ENCODE measurements around the gene PRDM8. TPM values are rescaled to one million over a fixed set of nuclear protein-coding genes. Genes with fewer than 3 reads are reported as not detected.
"Not testable (repeated sequence)": the region's sequence is repeated elsewhere in the genome, so short reads cannot be mapped to it uniquely, and the experiment has no call there.

The PRDM8 gene
- total RNA-seq, 4 donors from 2014 or later: 3.5 to 12.6 (median 10.3) TPM

DNA sequence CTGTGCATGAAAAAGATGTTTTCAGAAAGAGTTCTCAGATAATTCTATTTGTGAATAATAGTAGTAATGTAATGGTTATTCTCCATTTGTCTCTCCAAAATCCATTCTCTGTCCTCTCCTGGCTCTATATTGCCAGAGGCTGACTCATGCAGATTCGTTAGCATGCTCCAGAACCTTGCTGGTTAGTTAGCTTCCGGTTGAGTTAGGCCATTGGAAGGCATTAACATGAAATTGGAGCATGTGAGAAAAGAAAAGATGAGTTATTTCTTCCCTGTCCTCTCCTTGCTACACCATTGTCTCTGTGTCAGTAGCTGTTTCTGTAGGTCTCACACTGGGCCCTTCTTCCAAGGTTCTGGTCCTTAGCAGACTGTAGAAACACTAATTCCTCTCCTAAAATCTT lies 23.5 kb upstream of the PRDM8 start:
- no peaks in the 10 kb centered on the region for H3K36me3 ChIP-seq
- no peaks in the 10 kb centered on the region for H3K4me1 ChIP-seq
- no peak for DNase-seq (ENCODE audit: low spot score in 2 of 2)
- 55 to 80% methylated on average over 2 of the region's 2 CpGs for WGBS, 2 donors
- H3K9me3 ChIP-seq: peaks cover 0 to 9% (median 0%) of the 10 kb centered on the region in 4 donors
- H3K4me3 ChIP-seq: no peak overlapping the region
- H3K27ac ChIP-seq: no peak overlapping the region
- no peak for TF ChIP-seq CTCF (IDR thresholded peaks at IDR 0.05)
- TF ChIP-seq EP300 (IDR thresholded peaks at IDR 0.05): no peak
- no peak for TF ChIP-seq POLR2A (IDR thresholded peaks at IDR 0.05)
- no peaks in the 10 kb centered on the region for H3K27me3 ChIP-seq

- DNase-seq (ENCODE audit: low spot score in 2 of 2); H3K27me3 ChIP-seq; H3K36me3 ChIP-seq; H3K27ac ChIP-seq; H3K4me3 ChIP-seq: not testable (repeated sequence)
- Histone ChIP-seq H3K4me1 (peaks cover 0 to 10% (median 5%) of the 10 kb centered on the region in 4 donors), H3K9me3 (peaks cover 0 to 21% (median 1%) of the 10 kb centered on the region in 4 donors)
Observed at GRCh38 chr4:80177793-80178192, 19.5 kb upstream of the PRDM8 start.

GRCh38 chr4:80178964-80179363 lies 18.3 kb upstream of the PRDM8 start:
- TF ChIP-seq EP300 (IDR thresholded peaks at IDR 0.05) (no peak), CTCF (IDR thresholded peaks at IDR 0.05) (no peak), POLR2A (IDR thresholded peaks at IDR 0.05) (no peak)
- no peak overlapping the region for H3K27ac ChIP-seq
- 95% methylated on average over 4 of the region's 4 CpGs for WGBS, 2 donors
- peaks cover 0 to 21% (median 1%) of the 10 kb centered on the region in 4 donors for H3K9me3 ChIP-seq
- H3K4me1 ChIP-seq: peaks cover 0 to 18% (median 7%) of the 10 kb centered on the region in 4 donors
- no peaks in the 10 kb centered on the region for H3K27me3 ChIP-seq
- H3K4me3 ChIP-seq: no peak overlapping the region
- no peaks in the 10 kb centered on the region for H3K36me3 ChIP-seq
- DNase-seq (ENCODE audit: low spot score in 2 of 2): no peak

DNA sequence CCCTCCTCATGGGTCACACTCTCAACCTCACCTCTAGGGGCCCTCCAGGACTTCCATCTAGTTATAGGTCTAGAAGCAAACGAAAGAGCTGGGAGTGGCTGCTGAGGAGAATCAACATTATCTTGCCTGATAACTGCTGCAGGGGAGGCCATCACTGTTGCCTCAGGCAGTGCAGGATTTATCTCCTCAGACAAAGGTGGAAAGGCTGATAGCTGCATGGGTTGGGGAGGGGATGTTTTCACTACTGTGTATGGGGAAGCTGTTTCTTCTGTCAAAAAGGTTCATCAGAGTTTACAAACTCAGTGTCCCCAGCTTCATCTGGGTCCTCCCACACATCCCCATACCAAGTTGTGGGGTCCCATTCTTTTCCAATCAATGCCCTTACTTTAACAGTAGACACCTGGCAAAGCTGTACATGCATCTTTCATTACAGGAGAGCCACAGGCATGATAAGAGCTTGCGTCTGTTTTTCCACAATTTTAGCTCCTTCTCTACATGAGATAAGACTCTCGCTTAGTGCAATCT lies 17.6 kb upstream of the PRDM8 start:
- no peaks in the 10 kb centered on the region for H3K36me3 ChIP-seq
- H3K27me3 ChIP-seq: no peaks in the 10 kb centered on the region
- H3K9me3 ChIP-seq: peaks cover 0 to 21% (median 1%) of the 10 kb centered on the region in 4 donors
- TF ChIP-seq CTCF (IDR thresholded peaks at IDR 0.05) (no peak), EP300 (IDR thresholded peaks at IDR 0.05) (no peak), POLR2A (IDR thresholded peaks at IDR 0.05) (no peak)
- no peak for DNase-seq (ENCODE audit: low spot score in 2 of 2)
- H3K4me3 ChIP-seq: no peak overlapping the region
- H3K4me1 ChIP-seq: peaks cover 0 to 21% (median 7%) of the 10 kb centered on the region in 4 donors
- 89 to 90% methylated on average over 3 of the region's 3 CpGs for WGBS, 2 donors
- no peak overlapping the region for H3K27ac ChIP-seq

DNA sequence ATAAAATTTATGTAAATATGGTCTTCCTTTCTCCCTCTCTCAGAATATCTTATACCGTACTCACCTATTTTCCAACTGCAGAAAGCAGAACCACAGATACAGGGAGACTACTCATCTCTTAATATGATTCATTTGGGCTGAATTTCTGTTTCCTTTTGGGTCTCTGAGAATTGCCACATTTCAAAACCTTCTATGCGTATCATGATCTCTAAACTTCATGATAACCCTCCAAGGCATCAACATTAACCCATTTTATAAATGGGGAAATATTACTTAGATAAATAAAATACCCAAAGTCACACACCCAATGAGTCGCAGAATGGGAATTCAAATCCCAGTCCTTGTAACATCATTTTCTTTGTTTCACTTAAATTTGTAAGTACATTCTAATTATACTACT lies 16.6 kb upstream of the PRDM8 start:
- Histone ChIP-seq H3K27ac (no peak overlapping the region), H3K36me3 (no peaks in the 10 kb centered on the region), H3K9me3 (peaks cover 0 to 21% (median 1%) of the 10 kb centered on the region in 4 donors), H3K4me1 (peaks cover 0 to 31% (median 14%) of the 10 kb centered on the region in 4 donors), H3K4me3 (no peak overlapping the region), H3K27me3 (peaks cover 0 to 8% of the 10 kb centered on the region in 2 donors)
- 72% methylated on average over 3 of the region's 3 CpGs for WGBS, 2 donors
- no peak for TF ChIP-seq CTCF (IDR thresholded peaks at IDR 0.05)
- no peak for TF ChIP-seq EP300 (IDR thresholded peaks at IDR 0.05)
- TF ChIP-seq POLR2A (IDR thresholded peaks at IDR 0.05): no peak
- DNase-seq (ENCODE audit: low spot score in 2 of 2): no peak

Measured in tibial nerve (tissue), 4 donors.